Activated CD4-positive, alpha-beta T cell treated with anti-CD3 and anti-CD28 coated beads, Interleukin-2, amount 50 U/mL, for 1 hour (primary cell): ENCODE results near the gene B3GNT8.
A peak's percentile ranks its signal among the peaks of the same experiment; 100 is the strongest.
"Not testable (repeated sequence)": the region's sequence is repeated elsewhere in the genome, so short reads cannot be mapped to it uniquely, and the experiment has no call there.

ENCODE experiments used
- DNase-seq: peaks from one replicate; pipeline ENCODE4 v3.0.0-alpha.2; 2020

B3GNT8 gene

GRCh38 chr19:41412953-41413352 lies 14.2 kb downstream of the B3GNT8 start:
- no peak for DNase-seq

- no peak for DNase-seq
Observed at GRCh38 chr19:41411968-41412265, 15.3 kb downstream of the B3GNT8 start.

- DNase-seq: no peak
Observed at GRCh38 chr19:41411100-41411967, 15.8 kb downstream of the B3GNT8 start.

GRCh38 chr19:41410336-41411054 lies 16.7 kb downstream of the B3GNT8 start:
- DNase-seq: no peak

- DNase-seq: no peak
Observed at GRCh38 chr19:41409288-41409687, 17.9 kb downstream of the B3GNT8 start.

- not testable (repeated sequence) for DNase-seq
Observed at GRCh38 chr19:41408846-41409245, 18.3 kb downstream of the B3GNT8 start.

- no peak for DNase-seq
Observed at GRCh38 chr19:41408256-41408655, 18.9 kb downstream of the B3GNT8 start.

- no peak for DNase-seq
Observed at GRCh38 chr19:41407271-41407670, 19.9 kb downstream of the B3GNT8 start.

GRCh38 chr19:41405776-41406175 lies 21.4 kb downstream of the B3GNT8 start:
- no peak for DNase-seq

- DNase-seq: no peak
Observed at GRCh38 chr19:41403181-41403970, 23.8 kb downstream of the B3GNT8 start.

- no peak for DNase-seq
Observed at GRCh38 chr19:41402010-41402409, 25.2 kb downstream of the B3GNT8 start.

GRCh38 chr19:41401483-41401882 lies 25.7 kb downstream of the B3GNT8 start:
- no peak for DNase-seq

GRCh38 chr19:41399525-41399924 lies 27.6 kb downstream of the B3GNT8 start:
- DNase-seq: no peak

GRCh38 chr19:41399091-41399490 lies 28.1 kb downstream of the B3GNT8 start:
- no peak for DNase-seq

- DNase-seq: no peak
Observed at GRCh38 chr19:41398598-41398997, 28.6 kb downstream of the B3GNT8 start.

GRCh38 chr19:41398050-41398418 lies 29.1 kb downstream of the B3GNT8 start:
- no peak for DNase-seq

- DNase-seq: peak; percentile 99
Observed at GRCh38 chr19:41397086-41398049, 29.8 kb downstream of the B3GNT8 start, which contains the start of the genes BCKDHA and EXOSC5. BCKDHA (plus strand) TSS chr19:41397818; CDS start chr19:41397828, 10 bp downstream. EXOSC5 (minus strand) TSS chr19:41397359; CDS start chr19:41397328, 31 bp downstream.

GRCh38 chr19:41395355-41395754 lies 31.8 kb downstream of the B3GNT8 start:
- no peak for DNase-seq

- no peak for DNase-seq
Observed at GRCh38 chr19:41392775-41393174, 34.4 kb downstream of the B3GNT8 start.

GRCh38 chr19:41391618-41392017 lies 35.6 kb downstream of the B3GNT8 start:
- no peak for DNase-seq

- no peak for DNase-seq
Observed at GRCh38 chr19:41386442-41386841, 40.7 kb downstream of the B3GNT8 start.

GRCh38 chr19:41384351-41384750 lies 42.8 kb downstream of the B3GNT8 start:
- no peak for DNase-seq
